Spleen (tissue), 7 donors: ENCODE measurements around the gene E2F7.
"Not testable (repeated sequence)": the region's sequence is repeated elsewhere in the genome, so short reads cannot be mapped to it uniquely, and the experiment has no call there.

Experiments used
- POLR2A ChIP-seq, 3 donors: fragments of 450-650 bp; IDR thresholded peaks; one replicate each; pipeline ENCODE4 v1.5.1; 2017; ENCODE audit warnings: antibody characterized with exemption in 3 of 3, mild to moderate bottlenecking in 1 of 3
- POLR2AphosphoS5 ChIP-seq, 3 donors: sonication (generic); formaldehyde crosslinking; IDR thresholded peaks; one replicate each; pipeline ENCODE4 v1.5.1; 2017; ENCODE audit warnings: antibody characterized with exemption in 3 of 3
- TF ChIP-seq, protein P1 (sequence below), 11 experiments: fragments of 200-600 bp in 7 of 11; fragments of 450-650 bp in 4 of 11; sonication (generic) in 4 of 11; IDR thresholded peaks in 8 of 11; conservative IDR thresholded peaks in 3 of 11; 1 replicate in 7 of 11; 2 replicates in 4 of 11; pipeline versions ENCODE4 v1.4.0 to v1.8.0; 2016 to 2021; ENCODE audit warnings: antibody characterized with exemption in 11 of 11, inconsistent platforms in 4 of 11, mild to moderate bottlenecking in 1 of 11
- donor health status: DM: no; HTN: no; CAD: no; lungs with moderate emphysema.
- donor health status: DM: no; HTN: no; CAD: no.
- donor health status: DM: no; HTN: no; CAD: no.

DNA sequence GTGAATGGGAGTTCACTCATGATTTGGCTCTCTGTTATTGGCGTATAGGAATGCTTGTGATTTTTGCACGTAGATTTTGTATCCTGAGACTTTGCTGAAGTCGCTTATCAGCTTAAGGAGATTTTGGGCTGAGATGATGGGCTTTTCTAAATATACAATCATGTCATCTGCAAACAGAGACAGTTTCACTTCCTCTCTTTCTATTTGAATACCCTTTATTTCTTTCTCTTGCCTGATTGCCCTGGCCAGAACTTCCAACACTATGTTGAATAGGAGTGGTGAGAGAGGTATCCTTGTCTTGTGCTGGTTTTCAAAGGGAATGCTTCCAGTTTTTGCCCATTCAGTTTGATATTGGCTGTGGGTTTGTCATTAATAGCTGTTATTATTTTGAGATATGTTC lies 26.9 kb upstream of the E2F7 start:
- TF ChIP-seq POLR2A, POLR2AphosphoS5 (IDR thresholded peaks at IDR 0.05): not testable (repeated sequence)
- TF ChIP-seq, protein P1, sequence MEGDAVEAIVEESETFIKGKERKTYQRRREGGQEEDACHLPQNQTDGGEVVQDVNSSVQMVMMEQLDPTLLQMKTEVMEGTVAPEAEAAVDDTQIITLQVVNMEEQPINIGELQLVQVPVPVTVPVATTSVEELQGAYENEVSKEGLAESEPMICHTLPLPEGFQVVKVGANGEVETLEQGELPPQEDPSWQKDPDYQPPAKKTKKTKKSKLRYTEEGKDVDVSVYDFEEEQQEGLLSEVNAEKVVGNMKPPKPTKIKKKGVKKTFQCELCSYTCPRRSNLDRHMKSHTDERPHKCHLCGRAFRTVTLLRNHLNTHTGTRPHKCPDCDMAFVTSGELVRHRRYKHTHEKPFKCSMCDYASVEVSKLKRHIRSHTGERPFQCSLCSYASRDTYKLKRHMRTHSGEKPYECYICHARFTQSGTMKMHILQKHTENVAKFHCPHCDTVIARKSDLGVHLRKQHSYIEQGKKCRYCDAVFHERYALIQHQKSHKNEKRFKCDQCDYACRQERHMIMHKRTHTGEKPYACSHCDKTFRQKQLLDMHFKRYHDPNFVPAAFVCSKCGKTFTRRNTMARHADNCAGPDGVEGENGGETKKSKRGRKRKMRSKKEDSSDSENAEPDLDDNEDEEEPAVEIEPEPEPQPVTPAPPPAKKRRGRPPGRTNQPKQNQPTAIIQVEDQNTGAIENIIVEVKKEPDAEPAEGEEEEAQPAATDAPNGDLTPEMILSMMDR (IDR thresholded peaks at IDR 0.05 in 8 of 11, conservative IDR thresholded peaks at IDR 0.05 in 3 of 11): not testable (repeated sequence)
